ENCODE measurements around the gene FAM81B.

Gene FAM81B

DNA sequence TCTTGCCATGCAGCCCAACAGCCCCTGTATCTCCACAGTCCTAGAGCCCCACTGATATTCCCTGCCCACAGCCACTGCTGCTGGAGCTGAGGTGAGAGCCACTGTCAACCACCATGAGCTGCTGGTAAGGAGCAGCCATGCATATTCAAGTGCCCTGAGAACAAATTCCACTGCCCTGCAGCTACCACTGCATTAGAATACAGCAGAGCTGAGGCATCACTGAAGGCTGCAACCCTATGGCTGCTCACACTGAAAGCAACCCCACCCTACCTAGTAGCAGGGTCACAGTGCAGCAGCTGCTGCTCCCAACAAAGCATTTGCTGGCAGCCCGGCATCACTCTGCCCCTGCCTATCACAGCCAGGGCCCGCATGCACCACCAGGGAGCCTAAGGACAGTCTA, 95.0 kb downstream of the FAM81B start:
- no peak for DNase-seq

- DNase-seq: no peak
Measured at GRCh38 chr5:95487880-95488279, 96.7 kb downstream of the FAM81B start.

Measured in DMS79 treated with DMSO at 0.1 percent for 48 hours (cell line).